GM19193 (cell line): Measurements from ENCODE around the gene EPHB2.

Experiments used
- POLR2A ChIP-seq: IDR thresholded peaks from 4 replicates; pipeline ENCODE4 v1.6.1; 2011; ENCODE audit not compliant: insufficient read depth, insufficient read length; ENCODE audit errors: extremely low read depth

The EPHB2 gene

DNA sequence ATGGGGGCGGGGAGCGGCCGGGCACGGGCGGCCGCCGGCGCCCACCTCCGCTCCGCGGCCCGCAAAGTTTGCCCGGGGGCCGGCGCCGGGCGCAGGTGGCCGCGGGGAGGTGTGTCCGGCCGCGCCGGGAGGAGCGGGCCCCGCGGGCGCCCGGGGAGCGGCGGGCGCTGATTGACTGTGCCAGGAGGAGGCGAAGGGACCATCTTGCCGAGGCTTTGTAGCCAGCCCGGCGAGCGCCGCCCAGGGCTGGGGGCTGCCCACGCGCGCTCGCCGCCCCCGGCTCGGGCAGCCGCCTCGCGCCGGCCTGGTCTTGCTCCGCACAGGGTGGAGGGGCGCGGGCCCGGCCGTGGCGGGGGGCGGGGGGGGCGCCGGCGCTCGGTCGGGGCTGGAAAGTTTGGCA, 432 bp downstream of the EPHB2 start:
- no peak for TF ChIP-seq POLR2A

GRCh38 chr1:22711591-22712501, 1.2 kb downstream of the EPHB2 start:
- TF ChIP-seq POLR2A = no peak

DNA sequence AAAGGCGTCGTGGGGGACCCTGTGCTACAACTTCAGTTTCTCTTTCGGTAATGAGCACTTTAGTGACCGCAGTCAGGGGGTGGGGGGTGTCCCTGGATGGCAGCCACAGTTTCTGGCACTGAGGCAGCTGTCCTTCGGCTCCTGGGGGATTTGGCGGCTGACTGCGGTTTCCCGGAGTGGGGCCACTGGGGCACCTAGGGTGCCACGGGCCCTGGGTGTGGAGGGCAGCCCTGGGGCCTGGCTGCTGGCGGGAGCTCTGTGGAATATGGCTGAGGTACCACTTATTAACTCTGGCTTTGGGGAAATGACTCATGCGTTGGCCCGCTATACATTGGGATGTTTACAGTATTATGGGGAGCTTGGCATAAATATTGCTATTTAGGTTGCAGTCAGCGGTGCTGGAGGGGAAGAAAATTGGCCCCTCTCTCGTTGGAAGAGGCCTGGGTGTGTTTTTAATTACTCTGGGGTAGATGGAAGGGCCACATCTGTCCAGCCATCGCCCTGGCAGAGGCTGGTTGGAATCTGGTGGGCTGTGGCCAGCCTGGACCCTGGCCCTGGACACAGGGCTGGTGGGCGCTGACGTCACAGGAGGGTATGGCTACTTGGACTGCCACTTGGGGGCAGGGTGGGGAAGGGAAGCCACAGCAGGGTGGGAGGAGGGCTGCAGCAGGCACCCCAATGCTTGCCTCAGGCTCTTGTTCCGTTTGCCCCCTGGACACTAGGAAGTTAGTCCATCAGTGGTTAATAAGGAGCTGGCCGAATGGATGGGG, 2.0 kb downstream of the EPHB2 start:
- no peak for TF ChIP-seq POLR2A

GRCh38 chr1:22714455-22714854, 3.8 kb downstream of the EPHB2 start:
- no peak for TF ChIP-seq POLR2A

- TF ChIP-seq POLR2A = no peak
Observed at GRCh38 chr1:22717037-22717760, 6.6 kb downstream of the EPHB2 start.

DNA sequence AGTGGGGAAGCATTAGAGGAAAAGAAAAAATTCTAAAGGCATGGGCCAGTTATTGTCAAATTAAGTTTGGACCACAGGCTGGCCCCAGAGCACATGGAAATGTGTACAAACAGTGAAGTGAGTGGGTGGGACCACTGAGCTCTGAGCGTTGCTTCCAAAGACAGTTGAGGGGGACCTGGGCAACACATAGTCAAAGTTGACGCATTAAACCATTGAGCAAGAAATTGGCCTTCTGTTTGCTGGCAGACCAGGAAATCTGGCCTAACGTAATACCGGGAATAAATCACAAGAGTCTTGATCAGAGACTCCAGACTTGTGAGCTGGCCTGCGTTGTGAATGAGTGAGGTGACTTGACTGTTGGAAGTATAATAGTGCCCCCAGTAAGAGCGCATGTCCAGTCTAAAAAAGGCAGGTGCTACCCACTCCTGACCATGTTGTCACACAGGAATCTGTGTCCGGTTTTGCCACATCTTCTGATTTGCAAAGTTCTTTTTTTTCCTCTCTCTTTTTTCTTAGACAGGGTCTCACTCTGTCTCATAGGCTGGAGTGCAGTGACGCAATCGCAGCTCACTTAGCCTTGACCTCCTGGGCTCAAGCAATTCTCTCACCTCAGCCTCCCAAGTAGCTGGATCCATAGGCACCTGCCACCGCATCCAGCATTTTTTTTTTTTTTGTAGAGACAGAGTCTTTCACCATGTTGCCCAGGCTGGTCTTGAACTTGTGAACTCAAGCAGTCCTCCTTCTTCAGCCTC, 10.7 kb downstream of the EPHB2 start:
- no peak for TF ChIP-seq POLR2A

- TF ChIP-seq POLR2A = no peak
Observed at GRCh38 chr1:22722901-22723550, 12.4 kb downstream of the EPHB2 start.

DNA sequence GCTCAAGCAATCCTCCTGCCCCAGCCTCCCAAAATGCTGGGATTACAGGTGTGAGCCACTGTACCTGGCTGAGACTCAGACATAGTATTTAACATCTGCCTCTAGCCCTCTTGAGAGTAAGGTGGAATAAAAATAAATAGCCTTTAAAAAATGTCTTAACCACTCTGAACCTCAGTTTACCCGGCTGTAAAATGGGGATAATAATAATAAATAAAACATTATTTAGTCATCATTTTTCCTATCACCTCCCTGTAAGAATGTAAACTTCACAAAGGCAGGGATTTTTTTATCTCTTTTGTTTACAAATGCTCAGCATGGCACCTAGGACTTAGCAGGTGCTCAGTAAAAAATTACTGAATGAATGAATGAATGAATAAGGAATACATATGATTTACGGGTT, 17.2 kb downstream of the EPHB2 start:
- TF ChIP-seq POLR2A = no peak

- TF ChIP-seq POLR2A = no peak
Observed at GRCh38 chr1:22728751-22729399, 18.2 kb downstream of the EPHB2 start.

DNA sequence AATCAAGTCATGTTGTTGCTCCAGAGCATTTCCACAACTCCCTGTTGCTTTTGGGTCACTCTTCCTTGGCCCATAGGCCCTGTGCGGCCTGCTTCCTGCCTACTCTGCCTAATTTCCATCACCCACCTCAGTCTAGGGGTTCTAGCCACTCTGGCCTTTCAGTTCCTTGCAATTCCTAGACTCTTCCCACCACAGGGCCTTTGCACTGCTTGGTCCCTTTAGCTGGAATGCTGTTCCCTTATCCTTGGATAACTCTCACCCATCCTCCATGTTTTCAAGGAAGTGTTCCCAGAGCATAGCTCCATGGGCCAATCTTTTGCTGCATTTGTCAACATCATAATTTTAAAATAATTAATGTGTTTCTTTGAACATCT, 18.7 kb downstream of the EPHB2 start:
- TF ChIP-seq POLR2A = no peak

DNA sequence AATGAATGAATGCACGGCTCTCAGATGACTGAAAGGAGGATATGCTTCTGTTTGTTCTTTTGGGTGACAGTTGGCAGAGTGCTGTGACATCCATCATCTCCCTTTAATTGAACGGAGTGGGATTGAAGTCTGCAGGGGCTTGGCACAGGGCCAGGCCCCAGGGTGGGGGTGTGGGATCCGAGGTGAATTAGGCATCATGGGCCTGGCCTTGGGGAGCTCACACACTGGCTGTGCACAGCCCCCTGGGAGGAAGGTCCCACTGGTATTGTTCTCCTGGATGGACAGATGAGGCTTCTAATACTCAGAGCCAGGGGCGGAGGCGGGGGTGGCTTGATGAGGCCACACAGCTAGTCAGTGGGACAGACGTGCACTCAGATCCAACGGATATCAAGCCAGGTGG, 19.3 kb downstream of the EPHB2 start:
- no peak for TF ChIP-seq POLR2A

GRCh38 chr1:22731924-22732720, 21.5 kb downstream of the EPHB2 start:
- no peak for TF ChIP-seq POLR2A

DNA sequence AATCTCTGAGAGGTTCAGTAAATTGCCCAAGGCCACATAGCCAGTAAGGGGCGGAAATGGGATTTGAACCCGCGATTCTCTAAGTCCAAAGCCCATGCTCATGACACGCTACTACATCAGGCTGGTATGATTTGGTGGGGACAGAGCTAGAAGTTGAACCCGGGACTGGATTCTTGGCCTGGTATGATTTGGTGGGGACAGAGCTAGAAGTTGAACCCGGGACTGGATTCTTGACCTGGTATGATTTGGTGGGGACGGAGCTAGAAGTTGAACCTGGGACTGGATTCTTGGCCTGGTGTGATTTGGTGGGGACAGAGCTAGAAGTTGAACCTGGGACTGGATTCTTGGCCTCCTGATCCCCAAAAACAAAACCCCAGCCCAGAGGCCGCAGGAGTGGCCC, 23.0 kb downstream of the EPHB2 start:
- TF ChIP-seq POLR2A = no peak

GRCh38 chr1:22736501-22737080, 26.0 kb downstream of the EPHB2 start:
- no peak for TF ChIP-seq POLR2A
